Lower lobe of right lung (tissue), 2 donors: ENCODE measurements around the gene GPRC6A. TPM values are rescaled to one million over a fixed set of nuclear protein-coding genes. Genes with fewer than 3 reads are reported as not detected.

Experiments used
- ATAC-seq, 2 donors: fragments of 200-7000 bp; cut with Tn5 transposase; one replicate each; pipeline ENCODE4 v1.9.1; 2020 to 2022; ENCODE audit warnings: mild to moderate bottlenecking in 2 of 2, moderate library complexity in 2 of 2
- DNase-seq: peaks from one replicate; pipeline ENCODE4 v3.0.0-alpha.2; 2020
- H3K27ac ChIP-seq: fragments of 200-600 bp; one replicate; pipeline ENCODE4 v1.8.0; 2022
- H3K27me3 ChIP-seq: fragments of 200-600 bp; one replicate; pipeline ENCODE4 v1.8.0; 2022; ENCODE audit warnings: low read depth
- H3K36me3 ChIP-seq: fragments of 200-600 bp; one replicate; pipeline ENCODE4 v1.8.0; 2022; ENCODE audit warnings: mild to moderate bottlenecking
- H3K4me1 ChIP-seq: fragments of 200-600 bp; one replicate; pipeline ENCODE4 v1.8.0; 2022
- H3K4me3 ChIP-seq: fragments of 200-600 bp; one replicate; pipeline ENCODE4 v1.8.0; 2022; ENCODE audit warnings: mild to moderate bottlenecking
- H3K9me3 ChIP-seq: fragments of 200-600 bp; one replicate; pipeline ENCODE4 v1.8.0; 2022
- CTCF ChIP-seq: fragments of 200-600 bp; IDR thresholded peaks from one replicate; pipeline ENCODE4 v1.8.0; 2022; ENCODE audit warnings: antibody characterized with exemption, mild to moderate bottlenecking
- intact Hi-C: fragments of 100-400 bp; cut with DNase I; formaldehyde crosslinking; loops from one replicate; pipeline ENCODE4 v1.11.0; 2022
- total RNA-seq: library from RNA; stranded (reverse); fragmentation: NEBNext Ultra II Directional; extraction: Animal tissue kit (Norgen Biotek cat#: 25700); gene quantifications from one replicate; pipeline ENCODE4 v1.2.1, GENCODE V29; 2021
- donor health status: DM: no; HTN: yes; CAD: no; lungs with severe emphysema.

The GPRC6A gene
- total RNA-seq, 1 donor from 2014 or later = not detected

- Histone ChIP-seq H3K27me3 (no peaks in the 10 kb centered on the region), H3K4me3 (no peak overlapping the region), H3K4me1 (no peaks in the 10 kb centered on the region), H3K9me3 (no peaks in the 10 kb centered on the region), H3K27ac (no peak overlapping the region), H3K36me3 (no peaks in the 10 kb centered on the region)
- ATAC-seq (no peak), DNase-seq (no peak)
- intact Hi-C loops = no loop called here
- no peak for TF ChIP-seq CTCF
Measured at GRCh38 chr6:116866281-116866871, 37.5 kb upstream of the GPRC6A start.

- H3K4me3 ChIP-seq = no peak overlapping the region
- no peaks in the 10 kb centered on the region for H3K27me3 ChIP-seq
- no peak overlapping the region for H3K27ac ChIP-seq
- no peak for TF ChIP-seq CTCF
- DNase-seq (no peak), ATAC-seq (no peak)
- intact Hi-C loops = no loop called here
- no peaks in the 10 kb centered on the region for H3K4me1 ChIP-seq
- H3K36me3 ChIP-seq = no peaks in the 10 kb centered on the region
- peaks cover 16% of the 10 kb centered on the region for H3K9me3 ChIP-seq
Measured at GRCh38 chr6:116859264-116859663, 30.4 kb upstream of the GPRC6A start.

GRCh38 chr6:116858060-116858459, 29.2 kb upstream of the GPRC6A start:
- no peak for TF ChIP-seq CTCF
- DNase-seq = no peak
- ATAC-seq = no peak
- no peaks in the 10 kb centered on the region for H3K27me3 ChIP-seq
- H3K27ac ChIP-seq = no peak overlapping the region
- intact Hi-C loops = no loop called here
- H3K36me3 ChIP-seq = no peaks in the 10 kb centered on the region
- peaks cover 16% of the 10 kb centered on the region for H3K9me3 ChIP-seq
- no peak overlapping the region for H3K4me3 ChIP-seq
- H3K4me1 ChIP-seq = no peaks in the 10 kb centered on the region

GRCh38 chr6:116847227-116847626, 18.3 kb upstream of the GPRC6A start:
- intact Hi-C loops = no loop called here
- H3K27ac ChIP-seq = no peak overlapping the region
- DNase-seq (no peak), ATAC-seq (peak in 1 of 2 donors; percentile 26)
- no peak overlapping the region for H3K4me3 ChIP-seq
- no peaks in the 10 kb centered on the region for H3K27me3 ChIP-seq
- TF ChIP-seq CTCF = no peak
- no peaks in the 10 kb centered on the region for H3K36me3 ChIP-seq
- no peaks in the 10 kb centered on the region for H3K4me1 ChIP-seq
- no peaks in the 10 kb centered on the region for H3K9me3 ChIP-seq

GRCh38 chr6:116842459-116842858, 13.6 kb upstream of the GPRC6A start:
- H3K27me3 ChIP-seq = no peaks in the 10 kb centered on the region
- H3K9me3 ChIP-seq = no peaks in the 10 kb centered on the region
- H3K4me1 ChIP-seq = no peaks in the 10 kb centered on the region
- no peaks in the 10 kb centered on the region for H3K36me3 ChIP-seq
- no peak overlapping the region for H3K4me3 ChIP-seq
- intact Hi-C loops = no loop called here
- no peak for TF ChIP-seq CTCF
- no peak overlapping the region for H3K27ac ChIP-seq
- no peak for ATAC-seq
- no peak for DNase-seq
